Measurements from ENCODE around the gene SLC2A14. TPM values are rescaled to one million over a fixed set of nuclear protein-coding genes. Genes with fewer than 3 reads are reported as not detected.
A peak's percentile ranks its signal among the peaks of the same experiment; 100 is the strongest.
"Not testable (repeated sequence)": the region's sequence is repeated elsewhere in the genome, so short reads cannot be mapped to it uniquely, and the experiment has no call there.

The SLC2A14 gene
- total RNA-seq, result 1.9 TPM

DNA sequence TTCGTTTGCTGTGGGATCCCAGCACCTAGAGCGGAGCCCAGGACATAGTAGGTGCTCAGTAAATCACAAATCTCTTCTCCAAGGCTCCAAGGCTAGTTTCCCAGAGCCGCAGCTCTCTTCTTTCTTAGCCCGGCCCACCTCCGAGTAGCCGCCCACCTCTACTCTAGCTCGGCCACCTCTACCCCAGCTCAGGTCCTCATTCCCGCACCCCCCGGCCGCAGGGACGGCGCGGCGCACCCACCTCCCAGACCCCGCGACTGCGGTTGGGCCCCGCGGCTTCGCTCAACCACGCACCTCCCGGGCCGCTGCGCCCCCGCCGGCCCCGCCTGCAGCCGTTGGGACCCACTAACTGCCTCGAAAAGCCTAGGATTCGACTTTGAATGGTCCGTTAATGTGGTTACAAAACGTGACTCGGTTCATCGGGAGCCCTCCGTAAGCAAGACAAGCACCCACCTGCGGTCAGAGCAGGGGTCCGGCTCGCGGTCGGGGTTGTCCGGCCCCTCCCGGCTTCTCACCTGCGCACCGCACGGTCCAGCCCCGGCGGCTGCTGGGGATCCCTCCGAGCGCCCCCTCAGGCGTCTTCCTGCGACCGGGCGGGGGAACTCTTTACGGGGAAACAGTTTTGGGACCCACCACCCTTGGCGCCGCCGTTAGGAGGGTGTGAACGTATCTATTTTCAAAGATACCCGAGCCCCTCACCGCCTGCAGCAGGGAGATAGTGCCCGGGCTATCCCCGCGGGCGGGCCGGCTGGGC lies at the start of gene SLC2A14:
SLC2A14 (minus strand) TSS at position 350 of the 754 bp plus-strand sequence. CDS start 3,035 bp downstream, outside the sequence.
- DNase-seq (ENCODE audit: low read depth in 2 of 3, low spot score in 2 of 3), result peak in 2 of 3 donors; percentile 58 to 62

DNA sequence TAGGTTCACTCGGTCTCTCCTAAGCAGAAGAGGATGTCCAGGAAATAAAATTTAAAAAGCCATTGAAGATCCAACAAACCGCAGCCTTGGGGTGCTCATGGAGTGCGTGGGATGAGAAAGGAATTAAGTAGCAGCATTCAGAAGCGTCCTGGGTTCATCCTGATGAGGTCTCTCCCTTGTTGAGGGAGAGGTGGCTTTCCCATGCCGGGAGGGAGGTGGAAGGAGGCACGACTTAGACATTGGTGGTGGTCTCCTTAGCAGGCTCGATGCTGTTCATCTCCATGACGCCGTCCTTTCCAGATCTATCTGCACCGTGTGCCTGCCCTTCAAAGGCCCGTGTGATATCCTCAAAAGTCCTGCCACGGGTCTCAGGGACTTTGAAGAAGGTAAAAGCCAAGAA lies 48.5 kb upstream of the SLC2A14 start:
- not testable (repeated sequence) for DNase-seq (ENCODE audit: low read depth in 2 of 3, low spot score in 2 of 3)

DNA sequence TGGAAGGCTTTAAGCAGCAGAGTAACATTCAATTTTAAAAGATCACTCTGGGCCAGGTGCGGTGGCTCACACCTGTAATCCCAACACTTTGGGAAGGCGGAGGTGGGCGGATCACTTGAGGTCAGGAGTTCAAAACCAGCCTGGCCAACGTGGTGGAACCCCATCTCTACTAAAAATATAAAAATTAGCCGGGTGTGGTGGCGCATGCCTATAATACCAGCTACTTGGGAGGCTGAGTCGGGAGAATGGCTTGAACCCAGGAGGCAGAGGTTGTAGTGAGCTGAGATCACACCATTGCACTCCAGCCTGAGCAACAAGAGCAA lies 45.5 kb upstream of the SLC2A14 start:
- DNase-seq (ENCODE audit: low read depth in 2 of 3, low spot score in 2 of 3), result not testable (repeated sequence)

DNA sequence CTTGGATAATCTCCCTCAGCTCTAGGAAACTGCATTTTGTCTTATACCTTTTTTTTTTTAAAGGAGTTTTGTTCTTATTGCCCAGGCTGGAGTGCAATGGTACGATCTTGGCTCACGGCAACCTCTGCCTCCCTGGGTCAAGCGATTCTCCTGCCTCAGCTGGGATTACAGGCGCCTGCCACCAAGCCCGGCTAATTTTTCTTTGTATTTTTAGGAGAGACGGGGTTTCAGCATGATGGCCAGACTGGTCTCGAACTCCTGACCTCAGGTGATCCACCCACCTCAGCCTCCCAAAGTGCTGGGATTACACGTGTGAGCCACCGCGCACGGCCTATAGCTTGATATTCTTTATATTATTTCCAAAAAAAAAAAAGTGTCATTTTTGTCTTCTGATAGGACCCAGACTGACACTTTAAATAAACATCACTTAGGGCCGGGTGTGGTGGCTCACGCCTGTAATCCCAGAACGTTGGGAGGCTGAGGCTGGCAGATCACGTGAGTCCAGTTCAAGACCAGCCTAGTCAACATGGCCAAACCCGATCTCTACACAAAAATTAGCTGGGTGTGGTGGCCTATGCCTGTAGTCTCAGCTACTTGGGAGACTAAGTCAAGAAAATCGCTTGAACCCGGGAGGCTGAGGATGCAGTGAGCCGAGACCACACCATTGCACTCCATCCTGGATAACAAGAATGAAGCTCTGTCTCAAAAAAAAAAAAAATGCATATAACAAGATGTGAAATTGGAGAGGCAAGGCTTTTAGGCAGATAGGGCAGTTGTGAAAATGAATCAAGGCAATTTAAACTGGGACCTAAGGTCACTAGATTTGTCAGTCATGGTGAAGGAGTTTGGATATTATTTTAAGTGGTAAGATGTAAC lies 44.9 kb upstream of the SLC2A14 start:
- no peak for DNase-seq (ENCODE audit: low read depth in 2 of 3, low spot score in 2 of 3)

DNA sequence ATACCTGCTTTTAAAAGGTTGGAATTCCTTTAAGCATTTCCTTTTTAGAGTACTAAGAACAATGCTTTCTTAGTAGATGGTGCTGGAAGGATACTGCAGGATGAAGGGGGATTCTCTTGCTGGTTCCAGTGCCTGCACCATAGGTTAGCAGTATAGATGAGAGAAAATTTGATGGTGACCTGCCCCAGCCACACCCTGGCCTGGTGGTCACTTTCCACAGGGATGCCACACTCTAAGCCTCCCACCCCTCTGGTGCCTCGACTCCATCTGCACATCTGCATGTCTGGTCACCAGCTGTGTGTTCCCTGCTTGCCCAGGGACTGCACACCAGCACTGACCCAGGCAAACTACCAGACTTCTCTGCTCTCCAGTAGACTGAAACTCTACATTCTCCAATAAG lies 44.2 kb upstream of the SLC2A14 start:
- DNase-seq (ENCODE audit: low read depth in 2 of 3, low spot score in 2 of 3), result no peak

DNA sequence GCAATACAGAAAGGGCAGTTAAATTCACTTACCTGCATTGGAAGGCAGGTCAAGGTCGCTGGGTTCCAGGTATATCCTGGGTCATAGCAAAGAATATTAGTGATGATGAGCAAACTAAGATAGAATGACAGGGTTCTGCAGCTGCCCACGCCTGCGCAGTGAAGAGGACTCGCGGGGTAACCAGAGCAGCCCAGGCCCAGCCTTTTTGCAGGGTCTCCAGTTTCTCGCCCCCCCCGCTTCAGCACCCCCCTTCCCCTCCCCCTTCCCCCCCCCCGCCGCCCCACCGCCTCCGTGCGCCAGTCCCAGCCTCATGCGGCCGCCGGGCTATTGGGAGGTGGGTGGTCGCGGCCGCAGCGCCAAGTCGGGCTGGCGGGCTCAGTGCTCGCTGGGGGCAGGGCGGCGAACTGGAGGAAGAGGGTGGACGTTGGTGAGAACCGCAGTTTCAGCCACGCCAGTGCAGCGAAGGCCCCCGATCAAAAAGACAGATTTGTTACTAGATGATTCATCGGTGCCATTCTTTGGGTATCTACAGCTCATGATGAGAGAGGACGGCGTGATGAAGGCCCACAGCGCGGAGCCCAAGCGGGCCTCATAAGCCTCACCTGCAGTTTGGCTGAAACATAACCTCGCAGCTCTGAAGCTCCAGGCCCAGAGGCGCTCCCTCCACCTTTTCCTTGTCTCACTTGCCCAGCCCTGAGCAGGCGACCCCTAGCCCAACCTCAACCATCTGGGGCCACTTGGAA lies 43.1 kb upstream of the SLC2A14 start:
- peak in 2 of 3 donors; percentile 22 to 39 for DNase-seq (ENCODE audit: low read depth in 2 of 3, low spot score in 2 of 3)

DNA sequence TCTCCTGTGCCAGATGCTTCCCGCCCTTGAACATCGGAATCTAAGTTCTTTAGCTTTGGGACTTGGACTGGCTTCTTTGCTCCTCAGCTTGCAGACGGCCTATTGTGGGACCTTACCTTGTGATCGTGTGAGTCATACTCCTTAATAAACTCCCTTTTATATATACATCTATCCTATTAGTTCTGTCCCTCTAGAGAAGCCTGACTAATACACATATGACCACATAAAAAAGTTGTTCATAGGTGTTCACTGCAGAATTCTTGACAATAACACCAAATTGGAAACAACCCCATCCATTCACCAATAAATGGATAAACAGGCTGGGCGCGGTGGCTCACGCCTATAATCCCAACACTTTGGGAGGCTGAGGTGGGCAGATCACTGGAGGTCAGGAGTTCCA lies 37.4 kb upstream of the SLC2A14 start:
- DNase-seq (ENCODE audit: low read depth in 2 of 3, low spot score in 2 of 3), result not testable (repeated sequence)

DNA sequence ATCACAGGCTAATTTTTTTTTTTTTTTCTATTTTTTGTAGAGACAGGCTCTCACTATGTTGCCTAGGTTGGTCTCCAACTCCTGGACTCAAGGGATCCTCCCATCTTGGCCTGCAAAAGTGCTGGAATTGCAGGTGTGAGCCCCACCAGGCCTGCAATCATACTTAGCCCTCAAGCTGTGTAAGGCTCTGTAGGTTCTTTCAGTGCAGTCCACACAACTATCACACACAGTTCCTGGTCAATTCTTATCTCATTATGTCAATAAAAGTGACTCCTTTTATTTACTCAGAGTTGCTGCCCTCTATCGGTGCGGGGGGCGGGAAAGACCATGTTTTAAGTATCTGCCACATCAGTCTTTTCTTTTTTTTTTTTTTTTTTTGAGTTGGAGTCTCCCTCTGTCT lies 34.3 kb upstream of the SLC2A14 start:
- DNase-seq (ENCODE audit: low read depth in 2 of 3, low spot score in 2 of 3), result peak in 2 of 3 donors; percentile 77 to 82

DNA sequence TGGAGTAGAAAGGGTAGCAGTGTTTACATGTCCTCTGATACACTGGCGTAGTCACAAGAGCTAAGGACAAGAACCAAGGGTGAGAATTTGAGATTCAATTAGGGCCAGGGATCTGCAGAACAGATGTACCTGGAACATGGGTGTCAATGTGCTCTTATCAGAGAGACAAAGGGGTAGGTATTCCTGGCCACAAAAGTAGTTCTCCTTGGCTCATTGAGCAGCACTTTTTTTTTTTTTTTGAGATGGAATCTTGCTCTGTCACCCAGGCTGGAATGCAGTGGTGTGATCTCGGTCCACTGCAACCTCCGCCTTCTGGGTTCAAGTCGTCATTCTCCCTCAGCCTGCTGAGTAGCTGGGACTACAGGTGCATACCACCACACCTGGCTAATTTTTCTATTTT lies 33.6 kb upstream of the SLC2A14 start:
- not testable (repeated sequence) for DNase-seq (ENCODE audit: low read depth in 2 of 3, low spot score in 2 of 3)

DNA sequence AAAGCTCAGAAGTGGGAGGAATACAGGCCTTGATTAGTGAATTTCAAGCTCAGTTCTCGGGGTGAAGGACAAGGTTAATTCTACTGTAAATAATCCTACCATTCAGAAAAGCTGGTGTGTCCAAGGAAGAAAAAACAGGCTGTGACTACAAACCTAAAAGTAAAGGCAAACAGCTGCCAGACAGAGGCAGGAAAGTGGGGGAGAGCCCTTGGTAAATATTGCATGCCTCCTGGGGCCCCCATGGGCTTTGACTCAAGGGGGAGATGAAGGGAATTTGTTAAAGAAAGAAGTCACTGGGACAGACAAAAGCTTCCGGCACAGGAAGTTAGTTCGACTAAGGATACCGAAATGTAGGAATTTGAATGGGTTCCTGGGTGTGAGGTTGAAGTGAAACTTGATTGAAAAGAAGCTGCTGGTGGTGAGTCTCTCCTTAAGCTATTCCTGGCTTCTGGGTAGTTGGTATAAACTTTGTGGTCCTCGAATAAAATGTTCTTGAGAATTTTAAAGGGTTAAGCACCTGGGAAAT lies 32.9 kb upstream of the SLC2A14 start:
- DNase-seq (ENCODE audit: low read depth in 2 of 3, low spot score in 2 of 3), result not testable (repeated sequence)

DNA sequence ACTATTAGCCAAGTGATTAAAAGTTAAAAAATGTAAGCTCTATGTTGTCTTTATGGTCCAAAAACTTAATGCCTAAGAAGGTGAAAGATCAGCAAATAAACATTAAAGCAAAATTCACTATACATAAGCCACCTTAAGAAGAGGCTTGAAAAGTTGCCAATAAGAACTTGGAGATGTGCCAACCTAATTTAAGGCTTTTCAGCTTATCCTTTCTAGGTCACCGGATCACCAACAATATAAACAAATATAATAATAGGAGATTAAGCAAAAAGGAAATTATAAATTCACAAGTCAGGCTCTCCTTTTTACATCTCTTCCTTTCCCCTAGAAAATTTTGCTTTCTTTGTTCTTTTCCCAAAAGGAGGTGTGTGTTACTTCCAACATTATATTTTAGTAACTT lies 32.4 kb upstream of the SLC2A14 start:
- DNase-seq (ENCODE audit: low read depth in 2 of 3, low spot score in 2 of 3), result peak in 1 of 3 donors; percentile 62

DNA sequence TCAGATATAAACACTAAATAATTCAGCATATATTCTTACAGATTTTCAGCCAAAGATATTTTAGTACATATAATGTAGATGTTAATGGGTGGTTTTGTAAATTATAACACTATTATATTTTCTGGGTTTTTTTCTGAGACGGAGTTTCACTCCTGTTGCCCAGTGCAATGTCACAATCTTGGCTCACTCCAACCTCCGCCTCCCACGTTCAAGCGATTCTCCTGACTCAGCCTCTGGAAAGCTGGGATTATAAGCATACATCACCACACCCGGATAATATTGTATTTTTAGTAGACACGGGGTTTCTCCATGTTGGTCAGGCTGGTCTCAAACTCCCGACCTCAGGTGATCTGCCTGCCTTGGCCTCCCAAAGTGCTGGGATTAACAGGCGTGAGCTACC lies 29.7 kb upstream of the SLC2A14 start:
- not testable (repeated sequence) for DNase-seq (ENCODE audit: low read depth in 2 of 3, low spot score in 2 of 3)

DNA sequence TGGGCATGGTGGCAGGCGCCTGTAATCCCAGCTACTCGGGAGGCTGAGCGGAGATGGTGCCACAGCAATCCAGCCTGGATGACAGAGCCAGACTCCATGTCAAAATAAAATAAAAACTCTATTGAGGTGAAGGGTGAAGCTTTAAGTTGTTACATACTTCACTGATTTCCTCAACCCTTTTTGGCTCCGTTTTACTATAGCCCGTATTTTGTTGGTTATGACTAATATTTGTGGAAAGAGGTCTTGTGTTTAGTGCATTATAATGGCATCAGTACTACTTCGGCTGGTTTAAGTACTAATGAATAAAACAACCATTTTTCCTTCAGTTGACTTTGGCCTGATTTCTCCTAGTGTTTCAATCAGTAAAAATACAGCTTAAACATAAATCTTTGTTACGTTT lies 27.0 kb upstream of the SLC2A14 start:
- no peak for DNase-seq (ENCODE audit: low read depth in 2 of 3, low spot score in 2 of 3)

DNA sequence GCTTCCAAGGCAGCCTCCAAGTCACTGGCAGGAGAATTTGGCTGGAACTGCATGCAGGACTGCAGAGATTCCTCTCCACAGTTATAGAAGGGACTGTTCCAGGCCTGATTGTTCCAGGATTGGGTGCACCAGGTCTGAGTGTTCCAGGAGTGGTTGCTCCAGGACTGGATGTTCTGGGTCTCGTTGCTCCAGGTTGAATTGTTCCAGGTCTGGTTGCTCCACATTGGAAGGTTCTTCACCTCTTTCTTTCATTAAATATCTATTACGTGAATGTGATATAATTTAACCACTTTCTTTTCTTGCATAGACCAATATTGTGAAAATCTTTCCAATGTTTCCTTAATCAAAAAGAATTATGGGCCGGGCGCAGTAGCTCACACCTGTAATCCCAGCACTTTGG lies 24.0 kb upstream of the SLC2A14 start:
- not testable (repeated sequence) for DNase-seq (ENCODE audit: low read depth in 2 of 3, low spot score in 2 of 3)

DNA sequence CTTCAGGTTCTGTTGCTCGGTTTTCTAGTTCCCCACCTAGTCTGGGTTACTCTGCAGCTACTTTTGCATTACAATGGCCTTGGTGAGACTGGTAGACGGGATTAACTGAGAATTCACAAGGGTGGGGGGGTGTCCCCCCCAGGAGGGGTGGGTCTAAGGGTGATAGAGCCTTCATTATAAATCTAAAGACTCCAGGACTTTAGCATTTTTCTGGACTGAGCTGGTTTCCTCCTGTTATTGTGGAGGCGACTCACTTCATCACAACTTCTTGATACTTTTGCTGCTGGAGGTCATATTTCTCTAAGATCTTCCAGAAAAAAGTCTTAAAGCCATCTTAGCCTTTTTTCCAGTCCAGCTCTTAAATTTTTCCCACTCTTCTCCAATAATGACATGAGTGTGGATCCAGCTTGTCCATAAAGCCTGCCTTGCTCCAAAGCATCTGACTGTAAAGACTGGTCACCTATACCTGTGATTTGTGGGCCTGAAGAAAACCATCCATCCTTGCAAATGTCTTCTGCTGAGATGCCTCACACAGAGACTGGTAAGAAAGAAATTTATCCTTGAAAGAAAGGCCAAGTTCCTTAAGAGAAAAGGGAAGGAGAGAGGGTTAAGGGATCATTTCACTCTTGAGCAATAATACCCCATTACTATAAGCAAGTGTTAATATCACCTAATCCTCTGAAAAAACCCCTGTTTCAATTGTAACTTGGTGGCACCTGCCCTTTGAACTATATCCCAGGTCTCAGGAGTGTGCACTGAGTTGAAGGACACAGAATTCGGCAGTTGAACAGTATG lies 19.7 kb upstream of the SLC2A14 start:
- no peak for DNase-seq (ENCODE audit: low read depth in 2 of 3, low spot score in 2 of 3)

DNA sequence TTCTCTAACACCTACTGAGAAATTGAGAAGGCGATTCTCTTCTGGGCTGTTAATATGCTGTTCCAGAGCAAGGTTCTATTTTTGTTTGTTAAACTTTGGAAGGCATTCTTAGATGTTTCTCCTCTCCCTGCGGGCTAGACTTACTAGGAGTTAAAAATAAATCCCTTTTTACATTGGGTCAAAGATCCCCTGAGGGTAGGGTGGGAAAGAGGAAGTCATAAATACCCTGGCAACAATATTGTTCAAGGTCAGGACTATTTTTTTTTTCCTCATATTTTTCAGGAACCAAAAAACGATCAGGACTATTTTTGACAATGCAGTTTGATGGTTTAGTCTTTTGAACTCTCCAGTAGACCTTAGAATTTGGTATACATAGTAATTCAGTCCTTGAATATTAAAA lies 12.0 kb upstream of the SLC2A14 start:
- peak in 1 of 3 donors; percentile 20 for DNase-seq (ENCODE audit: low read depth in 2 of 3, low spot score in 2 of 3)

DNA sequence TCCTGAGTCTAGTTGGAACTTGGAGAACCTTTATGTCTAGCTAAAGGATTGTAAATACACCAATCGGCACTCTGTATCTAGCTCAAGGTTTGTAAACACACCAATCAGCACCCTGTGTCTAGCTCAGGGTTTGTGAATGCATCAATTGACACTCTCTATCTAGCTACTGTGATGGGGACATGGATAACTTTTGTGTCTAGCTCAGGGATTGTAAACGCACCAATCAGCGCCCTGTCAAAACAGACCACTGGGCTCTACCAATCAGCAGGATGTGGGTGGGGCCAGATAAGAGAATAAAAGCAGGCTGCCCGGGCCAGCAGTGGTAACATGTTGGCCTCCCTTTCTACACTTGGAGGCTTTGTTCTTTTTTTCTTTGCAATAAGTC lies 9.0 kb upstream of the SLC2A14 start:
- not testable (repeated sequence) for DNase-seq (ENCODE audit: low read depth in 2 of 3, low spot score in 2 of 3)

DNA sequence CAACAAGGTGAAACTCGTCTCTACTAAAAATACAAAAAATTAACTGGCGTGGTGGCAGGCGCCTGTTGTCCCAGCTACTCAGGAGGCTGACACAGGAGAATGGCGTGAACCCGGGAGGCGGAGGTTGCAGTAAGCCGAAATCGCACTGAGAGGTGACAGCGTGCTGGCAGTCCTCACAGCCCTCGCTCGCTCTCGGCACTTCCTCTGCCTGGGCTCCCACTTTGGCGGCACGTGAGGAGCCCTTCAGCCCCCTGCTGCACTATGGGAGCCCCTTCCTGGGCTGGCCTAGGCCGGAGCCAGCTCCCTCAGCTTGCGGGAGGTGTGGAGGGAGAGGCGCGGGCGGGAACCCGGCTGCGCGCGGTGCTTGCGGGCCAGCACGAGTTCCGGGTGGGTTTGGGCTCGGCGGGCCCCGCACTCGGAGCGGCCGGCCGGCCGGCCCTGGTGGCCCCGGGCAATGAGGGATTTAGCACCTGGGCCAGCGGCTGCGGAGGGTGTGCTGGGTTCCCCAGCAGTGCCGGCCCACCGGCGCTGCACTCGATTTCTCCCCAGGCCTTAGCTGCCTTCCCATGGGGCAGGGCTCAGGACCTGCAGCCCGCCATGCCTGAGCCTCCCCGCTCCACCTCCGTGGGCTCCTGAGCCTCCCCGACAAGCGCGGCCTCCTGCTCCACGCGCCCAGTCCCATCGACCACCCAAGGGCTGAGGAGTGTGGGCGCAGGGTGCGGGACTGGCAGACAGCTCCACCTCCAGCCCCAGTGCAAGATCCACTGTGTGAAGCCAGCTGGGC lies 8.4 kb upstream of the SLC2A14 start:
- DNase-seq (ENCODE audit: low read depth in 2 of 3, low spot score in 2 of 3), result not testable (repeated sequence)

DNA sequence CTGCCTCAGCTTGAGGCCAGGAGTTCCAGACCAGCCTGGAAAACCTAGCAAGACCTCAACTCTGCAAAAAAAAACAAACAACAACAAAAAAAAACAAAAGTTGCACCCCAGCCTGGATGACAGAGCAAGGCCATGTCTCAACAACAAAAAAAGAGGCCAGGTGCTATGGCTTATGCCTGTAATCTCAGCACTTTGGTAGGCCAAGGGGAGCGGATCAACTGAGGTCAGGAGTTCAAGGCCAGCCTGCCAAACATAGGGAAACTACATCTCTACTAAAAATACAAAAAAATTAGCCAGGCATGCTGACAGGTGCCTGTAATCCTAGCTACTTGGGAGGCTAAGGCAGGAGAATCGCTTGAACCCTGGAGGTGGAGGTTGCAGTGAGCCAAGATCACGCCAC lies 6.5 kb upstream of the SLC2A14 start:
- DNase-seq (ENCODE audit: low read depth in 2 of 3, low spot score in 2 of 3), result no peak
